ENCODE data around the gene NFATC2.

NFATC2 gene

GRCh38 chr20:51359947-51360346, 182.6 kb downstream of the NFATC2 start:
- Histone ChIP-seq H3K4me3 (ENCODE audit: low read length) (no peak overlapping the region), H2AFZ (ENCODE audit: low read depth, low read length) (no peak overlapping the region), H3K4me2 (ENCODE audit: low read length) (no peak overlapping the region), H3K27ac (ENCODE audit: low read length) (no peak overlapping the region), H3K9me3 (ENCODE audit: insufficient read depth, low read length) (peaks cover 6% of the 10 kb centered on the region), H3K36me3 (replicated peaks; ENCODE audit: low read depth, low read length) (no peaks in the 10 kb centered on the region), H3K79me2 (ENCODE audit: low read length) (no peaks in the 10 kb centered on the region), H3K9ac (ENCODE audit: low read length) (no peak overlapping the region), H3K4me1 (ENCODE audit: low read length) (no peaks in the 10 kb centered on the region), H4K20me1 (ENCODE audit: insufficient read depth, low read length) (no peaks in the 10 kb centered on the region), H3K27me3 (ENCODE audit: low read depth, low read length) (peaks cover 12% of the 10 kb centered on the region; the same call in 1 of the 2 replicates)
- TF ChIP-seq EZH2phosphoT487 (IDR thresholded peaks at IDR 0.05; ENCODE audit: low read depth) (no peak), CTCF (IDR thresholded peaks at IDR 0.05; ENCODE audit: low read depth, low read length) (no peak)

GRCh38 chr20:51359401-51359800, 183.1 kb downstream of the NFATC2 start:
- H3K27ac ChIP-seq (ENCODE audit: low read length) = no peak overlapping the region
- TF ChIP-seq CTCF (IDR thresholded peaks at IDR 0.05; ENCODE audit: low read depth, low read length) = no peak
- no peak for TF ChIP-seq EZH2phosphoT487 (IDR thresholded peaks at IDR 0.05; ENCODE audit: low read depth)
- no peak overlapping the region for H3K4me2 ChIP-seq (ENCODE audit: low read length)
- H4K20me1 ChIP-seq (ENCODE audit: insufficient read depth, low read length) = no peaks in the 10 kb centered on the region
- no peaks in the 10 kb centered on the region for H3K4me1 ChIP-seq (ENCODE audit: low read length)
- H3K9ac ChIP-seq (ENCODE audit: low read length) = no peak overlapping the region
- peaks cover 6% of the 10 kb centered on the region for H3K9me3 ChIP-seq (ENCODE audit: insufficient read depth, low read length)
- no peak overlapping the region for H2AFZ ChIP-seq (ENCODE audit: low read depth, low read length)
- peaks cover 12% of the 10 kb centered on the region; the same call in 1 of the 2 replicates for H3K27me3 ChIP-seq (ENCODE audit: low read depth, low read length)
- H3K79me2 ChIP-seq (ENCODE audit: low read length) = no peaks in the 10 kb centered on the region
- H3K36me3 ChIP-seq (replicated peaks; ENCODE audit: low read depth, low read length) = no peaks in the 10 kb centered on the region
- H3K4me3 ChIP-seq (ENCODE audit: low read length) = no peak overlapping the region

GRCh38 chr20:51358032-51358724, 184.3 kb downstream of the NFATC2 start:
- Histone ChIP-seq H2AFZ (ENCODE audit: low read depth, low read length) (no peak overlapping the region), H3K9me3 (ENCODE audit: insufficient read depth, low read length) (no peaks in the 10 kb centered on the region), H3K27me3 (ENCODE audit: low read depth, low read length) (peaks cover 12% of the 10 kb centered on the region; the same call in 1 of the 2 replicates), H3K36me3 (replicated peaks; ENCODE audit: low read depth, low read length) (no peaks in the 10 kb centered on the region), H3K27ac (ENCODE audit: low read length) (no peak overlapping the region), H3K9ac (ENCODE audit: low read length) (no peak overlapping the region), H3K79me2 (ENCODE audit: low read length) (no peaks in the 10 kb centered on the region), H3K4me2 (ENCODE audit: low read length) (no peak overlapping the region), H3K4me3 (ENCODE audit: low read length) (no peak overlapping the region), H4K20me1 (ENCODE audit: insufficient read depth, low read length) (no peaks in the 10 kb centered on the region), H3K4me1 (ENCODE audit: low read length) (no peaks in the 10 kb centered on the region)
- TF ChIP-seq EZH2phosphoT487 (IDR thresholded peaks at IDR 0.05; ENCODE audit: low read depth) (no peak), CTCF (IDR thresholded peaks at IDR 0.05; ENCODE audit: low read depth, low read length) (no peak)

GRCh38 chr20:51357543-51357942, 185.0 kb downstream of the NFATC2 start:
- TF ChIP-seq EZH2phosphoT487 (IDR thresholded peaks at IDR 0.05; ENCODE audit: low read depth) (no peak), CTCF (IDR thresholded peaks at IDR 0.05; ENCODE audit: low read depth, low read length) (no peak)
- Histone ChIP-seq H3K4me3 (ENCODE audit: low read length) (no peak overlapping the region), H3K9me3 (ENCODE audit: insufficient read depth, low read length) (no peaks in the 10 kb centered on the region), H3K27me3 (ENCODE audit: low read depth, low read length) (peaks cover 12% of the 10 kb centered on the region; the same call in 1 of the 2 replicates), H3K4me2 (ENCODE audit: low read length) (no peak overlapping the region), H3K9ac (ENCODE audit: low read length) (no peak overlapping the region), H3K4me1 (ENCODE audit: low read length) (no peaks in the 10 kb centered on the region), H2AFZ (ENCODE audit: low read depth, low read length) (no peak overlapping the region), H3K36me3 (replicated peaks; ENCODE audit: low read depth, low read length) (no peaks in the 10 kb centered on the region), H4K20me1 (ENCODE audit: insufficient read depth, low read length) (no peaks in the 10 kb centered on the region), H3K27ac (ENCODE audit: low read length) (no peak overlapping the region), H3K79me2 (ENCODE audit: low read length) (no peaks in the 10 kb centered on the region)

Measured in OCI-LY3 (cell line).